ENCODE data around the gene KIF4A. TPM values are rescaled to one million over a fixed set of nuclear protein-coding genes. Genes with fewer than 3 reads are reported as not detected.

KIF4A gene
- total RNA-seq, 6 experiments from 2014 or later, result 10.7 to 30.2 (median 25.8) TPM

DNA sequence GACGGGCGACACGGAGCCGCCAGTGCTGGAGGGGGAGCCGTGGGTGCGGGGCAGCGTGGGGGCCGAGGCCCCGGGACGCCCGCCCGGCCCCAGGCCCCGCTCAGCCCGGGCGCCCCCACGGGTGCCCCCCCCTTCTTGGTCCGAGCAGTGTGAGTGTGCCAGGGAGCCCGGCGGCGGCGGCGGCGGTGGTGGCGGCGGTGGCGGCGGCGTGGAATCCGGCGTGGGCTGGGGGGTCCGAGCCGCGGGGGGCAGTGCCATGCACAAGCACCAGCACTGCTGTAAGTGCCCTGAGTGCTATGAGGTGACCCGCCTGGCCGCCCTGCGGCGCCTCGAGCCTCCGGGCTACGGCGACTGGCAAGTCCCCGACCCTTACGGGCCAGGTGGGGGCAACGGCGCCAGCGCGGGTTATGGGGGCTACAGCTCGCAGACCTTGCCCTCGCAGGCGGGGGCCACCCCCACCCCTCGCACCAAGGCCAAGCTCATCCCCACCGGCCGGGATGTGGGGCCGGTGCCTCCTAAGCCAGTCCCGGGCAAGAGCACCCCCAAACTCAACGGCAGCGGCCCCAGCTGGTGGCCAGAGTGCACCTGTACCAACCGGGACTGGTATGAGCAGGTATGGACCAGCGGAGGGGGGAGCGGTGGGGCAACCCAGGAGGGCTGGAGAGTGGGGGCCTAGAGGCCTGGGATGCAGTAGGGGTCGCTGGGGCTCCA is 155.2 kb downstream of the KIF4A start:
- Mint-ChIP-seq H3K36me3 (ENCODE audit: low read depth) (no peaks in the 10 kb centered on the region), H3K4me1 (ENCODE audit: low read depth) (no peaks in the 10 kb centered on the region), H3K4me3 (peak overlapping the region; percentile 68), H3K27me3 (ENCODE audit: insufficient read depth) (peaks cover 11% of the 10 kb centered on the region), H3K9me3 (no peaks in the 10 kb centered on the region), H3K27ac (no peak overlapping the region)
- TF ChIP-seq, protein P1, sequence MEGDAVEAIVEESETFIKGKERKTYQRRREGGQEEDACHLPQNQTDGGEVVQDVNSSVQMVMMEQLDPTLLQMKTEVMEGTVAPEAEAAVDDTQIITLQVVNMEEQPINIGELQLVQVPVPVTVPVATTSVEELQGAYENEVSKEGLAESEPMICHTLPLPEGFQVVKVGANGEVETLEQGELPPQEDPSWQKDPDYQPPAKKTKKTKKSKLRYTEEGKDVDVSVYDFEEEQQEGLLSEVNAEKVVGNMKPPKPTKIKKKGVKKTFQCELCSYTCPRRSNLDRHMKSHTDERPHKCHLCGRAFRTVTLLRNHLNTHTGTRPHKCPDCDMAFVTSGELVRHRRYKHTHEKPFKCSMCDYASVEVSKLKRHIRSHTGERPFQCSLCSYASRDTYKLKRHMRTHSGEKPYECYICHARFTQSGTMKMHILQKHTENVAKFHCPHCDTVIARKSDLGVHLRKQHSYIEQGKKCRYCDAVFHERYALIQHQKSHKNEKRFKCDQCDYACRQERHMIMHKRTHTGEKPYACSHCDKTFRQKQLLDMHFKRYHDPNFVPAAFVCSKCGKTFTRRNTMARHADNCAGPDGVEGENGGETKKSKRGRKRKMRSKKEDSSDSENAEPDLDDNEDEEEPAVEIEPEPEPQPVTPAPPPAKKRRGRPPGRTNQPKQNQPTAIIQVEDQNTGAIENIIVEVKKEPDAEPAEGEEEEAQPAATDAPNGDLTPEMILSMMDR (IDR thresholded peaks at IDR 0.05), result no peak
- DNase-seq, result no peak

- Mint-ChIP-seq H3K36me3 (ENCODE audit: low read depth) (no peaks in the 10 kb centered on the region), H3K4me1 (ENCODE audit: low read depth) (no peaks in the 10 kb centered on the region), H3K27ac (no peak overlapping the region), H3K4me3 (peak overlapping the region; percentile 39; the same call in 1 of the 2 replicates), H3K9me3 (no peaks in the 10 kb centered on the region), H3K27me3 (ENCODE audit: insufficient read depth) (peaks cover 11% of the 10 kb centered on the region)
- no peak for DNase-seq
- TF ChIP-seq, protein P1 (IDR thresholded peaks at IDR 0.05), result no peak
Observed at GRCh38 chrX:70445951-70446350, 156.0 kb downstream of the KIF4A start.

GRCh38 chrX:70446380-70447350 is 156.8 kb downstream of the KIF4A start:
- H3K9me3 Mint-ChIP-seq, result no peaks in the 10 kb centered on the region
- H3K36me3 Mint-ChIP-seq (ENCODE audit: low read depth), result no peaks in the 10 kb centered on the region
- no peak overlapping the region for H3K4me3 Mint-ChIP-seq
- TF ChIP-seq, protein P1 (IDR thresholded peaks at IDR 0.05), result no peak
- no peak overlapping the region for H3K27ac Mint-ChIP-seq
- no peaks in the 10 kb centered on the region for H3K4me1 Mint-ChIP-seq (ENCODE audit: low read depth)
- DNase-seq, result no peak
- peaks cover 11% of the 10 kb centered on the region for H3K27me3 Mint-ChIP-seq (ENCODE audit: insufficient read depth)

- H3K36me3 Mint-ChIP-seq (ENCODE audit: low read depth), result no peaks in the 10 kb centered on the region
- H3K4me3 Mint-ChIP-seq, result no peak overlapping the region
- DNase-seq, result no peak
- peaks cover 11% of the 10 kb centered on the region for H3K27me3 Mint-ChIP-seq (ENCODE audit: insufficient read depth)
- TF ChIP-seq, protein P1 (IDR thresholded peaks at IDR 0.05), result no peak
- no peak overlapping the region for H3K27ac Mint-ChIP-seq
- H3K9me3 Mint-ChIP-seq, result no peaks in the 10 kb centered on the region
- H3K4me1 Mint-ChIP-seq (ENCODE audit: low read depth), result peaks cover 10% of the 10 kb centered on the region
Observed at GRCh38 chrX:70449457-70449966, 159.6 kb downstream of the KIF4A start.

GRCh38 chrX:70452143-70452733 is 162.3 kb downstream of the KIF4A start:
- DNase-seq, result peak; percentile 0
- H3K27me3 Mint-ChIP-seq (ENCODE audit: insufficient read depth), result peaks cover 5% of the 10 kb centered on the region; the same call in 1 of the 2 replicates

More at GRCh38 chrX:70452143-70452733, 162.3 kb downstream of the KIF4A start:
- H3K36me3 Mint-ChIP-seq (ENCODE audit: low read depth), result no peaks in the 10 kb centered on the region
- TF ChIP-seq, protein P1 (IDR thresholded peaks at IDR 0.05), result peak; percentile 78
- H3K4me3 Mint-ChIP-seq, result peak overlapping the region; percentile 92
- H3K4me1 Mint-ChIP-seq (ENCODE audit: low read depth), result peaks cover 25% of the 10 kb centered on the region
- peak overlapping the region; percentile 69; the same call in 1 of the 2 replicates for H3K27ac Mint-ChIP-seq
- no peaks in the 10 kb centered on the region for H3K9me3 Mint-ChIP-seq
